HG03565 (cell line): ENCODE measurements around the gene DDB1.

ENCODE experiments used
- ATAC-seq: cut with Tn5 transposase; IDR thresholded peaks from one replicate; pipeline ENCODE4 v1.9.1; 2021; ENCODE audit warnings: mild to moderate bottlenecking, moderate library complexity; ENCODE audit not compliant: unreplicated experiment

Gene DDB1

DNA sequence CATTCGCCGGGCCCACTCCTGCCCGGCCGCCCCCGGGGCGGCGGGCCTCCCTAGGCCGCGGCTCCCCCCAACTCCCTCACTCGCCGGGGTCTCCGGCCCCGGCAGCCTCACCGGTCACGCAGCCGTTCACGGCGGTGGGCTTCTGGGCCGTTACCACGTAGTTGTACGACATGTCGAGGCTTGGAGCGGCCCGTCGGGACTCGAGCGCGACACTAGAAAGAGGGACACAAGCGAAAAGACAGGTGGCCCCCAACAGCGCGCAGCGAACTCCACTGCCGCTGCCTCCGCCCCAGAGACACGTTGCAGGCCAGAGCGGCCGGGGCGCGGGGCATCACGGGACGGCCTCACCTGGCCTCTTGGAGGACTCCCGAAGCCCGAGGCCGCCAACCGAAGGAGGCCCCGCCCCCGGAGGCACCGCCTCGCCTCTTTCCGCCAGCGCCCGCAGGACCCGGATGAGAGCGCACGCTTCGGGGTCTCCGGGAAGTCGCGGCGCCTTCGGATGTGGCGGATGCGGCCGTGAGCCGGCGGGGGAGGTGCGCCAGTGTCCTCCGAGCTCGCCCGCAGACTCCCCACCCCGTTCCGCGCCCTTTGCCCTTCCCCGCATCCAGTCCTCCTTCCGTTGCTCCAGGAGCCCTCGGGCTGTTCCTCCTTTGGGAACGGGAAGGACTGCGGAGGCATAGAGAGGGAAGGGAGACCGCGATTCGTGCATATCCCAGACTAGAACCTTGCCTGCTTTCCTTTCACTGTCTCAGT lies at the start of gene DDB1, which contains the start of gene TKFC:
DDB1 (minus strand) TSS at position 309 of the 753 bp plus-strand sequence; CDS start at position 172, 137 bp downstream.
TKFC (plus strand) TSS at position 432 of the 753 bp plus-strand sequence. CDS start 1,501 bp downstream, outside the sequence.
- ATAC-seq, result peak; percentile 86

DNA sequence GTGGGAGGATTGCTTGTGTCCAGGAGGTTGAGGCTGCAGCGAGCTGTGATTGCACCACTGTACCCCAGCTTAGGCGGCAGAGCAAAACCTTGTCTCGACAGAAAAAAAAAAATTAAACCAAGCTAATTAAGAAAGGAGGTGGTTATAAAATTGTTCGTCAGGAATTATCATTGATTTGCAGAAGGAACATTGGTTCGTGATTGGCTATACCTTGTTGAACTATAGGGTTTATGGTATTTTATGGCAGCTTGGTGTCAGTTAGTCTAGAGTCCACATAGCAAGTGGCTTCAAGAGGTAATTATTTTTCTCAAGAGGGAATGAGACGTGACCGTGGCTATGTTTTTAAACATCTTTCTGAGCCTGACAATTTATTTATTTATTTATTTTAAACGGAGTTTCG lies 48.0 kb upstream of the DDB1 start:
- ATAC-seq, result no peak

DNA sequence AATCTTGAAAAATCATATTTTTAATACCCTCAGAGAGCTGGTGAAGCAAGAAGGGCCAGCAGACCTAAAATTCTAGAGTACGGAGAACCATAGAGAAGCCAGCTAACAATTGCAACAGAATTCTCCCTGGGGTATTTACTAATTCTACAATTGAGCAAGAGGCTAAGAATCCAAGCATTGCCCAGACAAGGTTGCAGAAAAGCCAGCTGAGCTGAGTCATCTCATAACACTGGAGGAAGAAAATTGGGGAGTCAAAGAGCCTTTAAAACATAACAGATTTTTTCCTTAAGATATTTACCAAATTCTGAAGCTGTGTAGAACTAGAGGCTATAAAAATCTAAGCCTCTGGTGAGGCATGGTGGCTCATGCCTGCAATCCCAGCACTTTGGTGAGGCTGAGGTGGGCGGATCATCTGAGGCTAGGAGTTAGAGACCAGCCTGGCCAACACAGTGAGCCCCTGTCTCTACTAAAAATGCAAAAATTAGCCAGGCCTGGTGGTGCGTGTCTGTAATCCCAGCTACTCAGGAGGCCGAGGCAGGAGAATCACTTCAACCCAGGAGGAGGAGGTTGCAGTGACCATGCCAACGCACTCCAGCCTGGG lies 45.9 kb upstream of the DDB1 start:
- no peak for ATAC-seq

DNA sequence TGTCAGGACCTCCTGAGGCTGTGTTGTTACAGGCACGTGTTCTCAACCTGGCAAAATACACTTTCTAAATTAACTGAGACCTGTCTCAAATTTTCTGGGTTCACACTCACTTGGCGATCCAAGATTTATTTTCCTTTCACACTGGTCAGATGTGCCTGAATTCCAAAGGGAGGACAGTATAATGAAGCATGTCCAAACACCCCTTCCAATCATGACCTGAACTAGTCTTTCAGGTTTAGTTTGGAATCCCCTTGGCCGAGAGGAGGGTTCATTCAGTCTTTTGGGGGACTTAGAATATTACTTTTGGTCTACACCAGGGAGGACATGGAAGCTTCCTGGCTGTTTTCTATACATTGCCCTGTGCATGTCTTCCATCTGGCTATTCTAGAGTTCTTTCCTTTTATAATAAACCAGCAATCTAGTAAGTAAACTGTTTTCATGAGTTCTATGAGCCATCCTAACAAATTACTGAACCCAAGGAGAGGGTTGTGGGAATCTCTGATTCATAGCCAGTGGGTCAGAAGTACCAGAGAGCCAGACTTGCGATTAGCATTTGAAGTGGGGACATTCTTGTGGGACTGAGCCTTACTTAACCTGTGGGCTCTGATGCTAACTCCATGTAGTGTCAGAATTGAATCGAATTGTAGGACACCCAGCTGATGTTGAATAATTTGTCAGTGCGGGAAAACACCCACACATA lies 44.7 kb upstream of the DDB1 start:
- no peak for ATAC-seq

DNA sequence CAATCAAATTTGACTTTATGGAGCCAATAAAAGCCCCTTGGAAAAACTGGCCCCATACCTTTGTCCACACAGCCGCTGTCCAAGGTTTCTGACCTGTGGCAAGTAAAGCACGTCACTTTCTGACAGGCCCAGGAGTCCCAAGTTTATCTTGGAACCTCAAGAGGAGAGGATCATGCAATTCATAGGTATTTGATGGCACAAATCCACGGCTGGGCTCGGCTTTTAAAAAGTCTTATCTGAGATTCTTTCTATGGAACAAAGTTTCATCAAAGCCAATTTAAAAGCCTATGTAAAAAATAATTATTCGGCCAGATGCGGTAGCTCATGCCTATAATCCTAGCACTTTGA lies 42.8 kb upstream of the DDB1 start:
- no peak for ATAC-seq

DNA sequence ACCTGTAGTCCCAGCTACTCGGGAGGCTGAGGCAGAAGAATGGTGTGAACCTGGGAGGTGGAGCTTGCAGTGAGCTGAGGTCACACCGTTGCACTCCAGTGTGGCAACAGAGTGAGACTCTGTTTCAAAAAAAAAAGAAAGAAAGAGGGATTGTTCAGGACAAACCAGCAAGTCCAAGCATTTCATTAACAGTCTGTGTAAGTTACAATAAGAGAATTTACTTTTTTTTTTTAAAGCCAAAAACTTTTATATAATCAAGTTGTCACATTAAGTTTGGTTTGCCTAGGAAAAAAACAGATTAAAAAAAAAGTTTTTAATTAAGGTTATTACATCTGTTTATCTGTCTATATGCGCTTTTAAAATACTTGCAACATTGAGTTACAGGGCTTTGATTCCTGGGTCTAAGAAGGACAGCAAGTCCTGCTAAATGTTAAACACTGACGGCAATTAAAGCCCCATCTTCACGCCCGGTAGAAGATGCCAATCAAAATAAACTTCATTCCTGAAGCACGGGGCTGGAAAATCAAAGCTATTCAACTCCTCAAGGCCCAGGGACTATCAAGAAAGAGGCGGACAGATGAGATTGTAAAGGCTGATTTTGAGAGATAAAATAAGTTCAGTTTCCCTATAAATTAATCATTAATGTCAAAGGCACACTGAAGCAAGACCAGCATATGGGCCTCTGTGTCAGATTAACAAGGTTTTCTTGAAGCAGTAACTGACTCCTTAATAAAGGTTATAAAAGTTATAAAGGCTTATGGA lies 39.9 kb upstream of the DDB1 start:
- no peak for ATAC-seq

DNA sequence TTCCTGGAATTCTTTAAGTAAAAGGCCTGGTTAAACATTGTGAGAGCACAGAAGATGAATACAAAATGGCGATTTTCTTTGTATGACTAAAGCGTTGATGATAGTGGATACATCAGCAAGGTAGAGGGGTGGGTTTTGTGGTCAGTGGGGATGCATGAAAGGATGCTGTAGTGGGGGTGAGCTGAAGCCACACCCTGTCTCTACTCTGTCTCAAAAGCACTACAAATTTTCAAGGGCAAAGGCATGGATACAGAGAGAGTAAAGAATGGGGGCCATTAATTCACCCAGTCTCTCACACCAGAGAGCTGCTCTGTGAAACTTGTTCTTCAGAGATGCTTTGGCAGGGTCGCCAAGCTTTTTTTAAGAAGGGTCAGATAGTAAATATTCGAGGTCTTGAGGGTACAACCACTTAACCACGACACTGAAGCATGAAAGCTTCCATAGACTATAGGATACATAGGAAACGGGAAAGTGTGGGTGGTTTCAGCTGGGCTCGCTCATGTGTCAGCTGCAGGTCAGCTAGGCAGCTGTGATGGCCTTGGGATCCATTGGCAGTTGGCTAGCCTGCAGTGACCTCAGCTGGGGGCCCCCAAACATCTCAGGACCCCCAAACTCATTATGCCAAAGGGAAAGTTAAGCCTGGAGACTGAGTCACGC lies 37.6 kb upstream of the DDB1 start:
- ATAC-seq, result no peak

DNA sequence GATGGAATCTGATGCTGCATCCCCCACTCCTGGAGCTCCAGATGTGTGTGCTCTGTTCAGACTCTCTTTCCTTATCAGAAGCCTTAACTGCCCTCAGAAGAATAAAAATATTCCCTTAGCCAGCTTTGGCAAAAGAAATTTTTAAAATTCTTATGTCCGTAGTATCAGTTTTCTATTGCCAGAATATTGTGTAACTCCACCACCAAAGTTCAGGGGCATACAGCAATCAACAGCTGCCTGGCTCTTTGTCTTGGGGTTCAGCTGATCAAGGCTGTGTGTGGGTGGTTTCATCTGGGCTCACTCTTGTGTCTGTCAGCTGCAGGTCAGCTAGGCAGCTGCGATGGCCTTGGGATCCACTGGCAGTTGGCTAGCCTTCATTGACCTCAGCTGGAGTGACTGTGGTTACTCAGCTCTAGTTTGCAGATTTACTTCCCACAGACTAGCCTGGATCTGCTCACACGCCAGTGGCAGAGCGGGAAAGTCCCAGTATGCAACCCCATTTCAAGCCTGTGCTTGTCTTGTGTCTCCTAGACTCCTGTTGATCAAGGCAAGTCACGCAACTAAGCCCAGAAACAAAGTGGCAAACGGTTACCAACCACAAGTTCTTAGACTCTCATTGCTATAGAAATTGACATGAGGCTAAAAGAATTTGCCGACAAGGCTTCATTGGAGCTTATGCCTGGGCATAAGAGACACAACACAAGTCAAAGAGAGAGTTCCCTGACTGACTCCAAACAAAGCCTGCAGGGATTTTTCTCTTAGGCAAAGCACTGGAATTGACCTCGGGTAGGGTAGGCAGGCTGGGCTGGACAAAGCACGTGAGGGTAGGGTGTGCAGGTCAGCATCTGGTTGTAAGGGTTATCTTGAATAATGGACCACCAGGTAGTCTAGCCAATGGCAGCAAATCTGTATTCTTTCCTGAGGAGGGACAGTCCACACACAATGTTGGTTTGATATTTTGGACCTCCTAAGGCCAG lies 36.8 kb upstream of the DDB1 start:
- ATAC-seq, result peak; percentile 49

DNA sequence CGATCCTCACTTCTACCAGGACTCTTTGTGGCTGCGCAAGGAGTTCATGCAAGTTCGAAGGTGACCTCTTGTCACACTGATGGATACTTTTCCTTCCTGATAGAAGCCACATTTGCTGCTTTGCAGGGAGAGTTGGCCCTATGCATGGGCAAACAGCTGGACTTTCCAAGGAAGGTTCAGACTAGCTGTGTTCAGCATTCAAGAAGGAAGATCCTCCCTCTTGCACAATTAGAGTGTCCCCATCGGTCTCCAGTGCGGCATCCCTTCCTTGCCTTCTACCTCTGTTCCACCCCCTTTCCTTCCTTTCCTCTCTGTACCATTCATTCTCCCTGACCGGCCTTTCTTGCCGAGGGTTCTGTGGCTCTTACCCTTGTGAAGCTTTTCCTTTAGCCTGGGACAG lies 35.7 kb upstream of the DDB1 start:
- ATAC-seq, result no peak

DNA sequence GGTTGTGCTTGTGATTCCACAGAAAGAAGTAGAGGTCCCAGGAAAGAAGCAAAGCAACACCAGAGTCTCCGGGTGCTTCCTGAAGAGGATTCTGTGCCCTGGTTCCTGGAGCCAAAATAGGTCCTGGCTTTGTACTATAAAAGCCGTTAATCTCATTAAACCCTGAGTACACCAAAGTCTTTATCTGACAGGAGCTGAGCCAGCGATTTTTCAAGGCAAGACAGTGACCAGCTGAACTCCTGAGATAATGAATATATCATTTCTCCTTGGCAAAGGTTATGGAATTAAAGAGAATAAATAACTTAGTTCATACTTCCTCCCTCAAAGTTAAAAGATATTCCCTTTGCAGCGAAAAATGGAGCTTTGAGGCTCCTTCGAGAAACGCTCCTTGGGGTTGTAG lies 34.5 kb upstream of the DDB1 start:
- ATAC-seq, result no peak

DNA sequence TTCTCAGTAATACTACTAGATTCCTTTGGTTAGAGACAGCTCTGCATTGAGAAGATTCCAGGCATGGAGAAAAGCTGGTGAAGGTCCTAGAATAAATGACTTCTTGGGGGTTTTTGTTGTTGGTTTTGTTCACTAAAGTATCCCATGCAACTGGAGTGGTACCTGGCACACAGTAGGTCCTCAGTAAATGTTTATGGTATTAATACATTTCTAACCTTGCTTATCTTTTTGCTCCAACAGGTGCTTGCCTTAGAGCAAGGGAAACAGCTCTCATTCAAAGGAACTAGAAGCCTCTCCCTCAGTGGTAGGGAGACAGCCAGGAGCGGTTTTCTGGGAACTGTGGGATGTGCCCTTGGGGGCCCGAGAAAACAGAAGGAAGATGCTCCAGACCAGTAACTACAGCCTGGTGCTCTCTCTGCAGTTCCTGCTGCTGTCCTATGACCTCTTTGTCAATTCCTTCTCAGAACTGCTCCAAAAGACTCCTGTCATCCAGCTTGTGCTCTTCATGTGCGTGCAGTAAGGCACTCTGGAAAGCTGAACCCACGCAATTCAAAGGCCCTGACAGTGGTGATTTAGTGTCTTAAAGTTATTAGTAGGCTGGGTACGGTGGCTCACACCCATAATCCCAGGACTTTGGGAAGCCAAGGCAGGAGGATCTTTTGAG lies 31.2 kb upstream of the DDB1 start:
- ATAC-seq, result no peak

DNA sequence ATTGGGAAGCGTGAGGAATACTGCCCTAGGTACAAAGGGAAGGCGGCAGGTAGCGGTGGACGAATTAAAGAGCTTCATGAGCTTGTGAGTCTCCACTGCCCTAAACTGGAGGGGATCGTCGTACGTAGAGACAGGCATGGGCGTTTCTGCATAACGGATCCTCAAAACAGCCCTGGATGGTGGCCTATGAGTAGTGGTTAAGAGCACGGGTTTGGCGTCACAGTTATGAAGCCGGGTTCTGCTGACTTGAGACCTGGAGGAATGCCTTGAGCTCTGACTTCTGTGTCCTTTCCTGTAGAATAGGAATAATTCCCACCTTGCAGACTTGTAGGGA lies 29.6 kb upstream of the DDB1 start:
- no peak for ATAC-seq

DNA sequence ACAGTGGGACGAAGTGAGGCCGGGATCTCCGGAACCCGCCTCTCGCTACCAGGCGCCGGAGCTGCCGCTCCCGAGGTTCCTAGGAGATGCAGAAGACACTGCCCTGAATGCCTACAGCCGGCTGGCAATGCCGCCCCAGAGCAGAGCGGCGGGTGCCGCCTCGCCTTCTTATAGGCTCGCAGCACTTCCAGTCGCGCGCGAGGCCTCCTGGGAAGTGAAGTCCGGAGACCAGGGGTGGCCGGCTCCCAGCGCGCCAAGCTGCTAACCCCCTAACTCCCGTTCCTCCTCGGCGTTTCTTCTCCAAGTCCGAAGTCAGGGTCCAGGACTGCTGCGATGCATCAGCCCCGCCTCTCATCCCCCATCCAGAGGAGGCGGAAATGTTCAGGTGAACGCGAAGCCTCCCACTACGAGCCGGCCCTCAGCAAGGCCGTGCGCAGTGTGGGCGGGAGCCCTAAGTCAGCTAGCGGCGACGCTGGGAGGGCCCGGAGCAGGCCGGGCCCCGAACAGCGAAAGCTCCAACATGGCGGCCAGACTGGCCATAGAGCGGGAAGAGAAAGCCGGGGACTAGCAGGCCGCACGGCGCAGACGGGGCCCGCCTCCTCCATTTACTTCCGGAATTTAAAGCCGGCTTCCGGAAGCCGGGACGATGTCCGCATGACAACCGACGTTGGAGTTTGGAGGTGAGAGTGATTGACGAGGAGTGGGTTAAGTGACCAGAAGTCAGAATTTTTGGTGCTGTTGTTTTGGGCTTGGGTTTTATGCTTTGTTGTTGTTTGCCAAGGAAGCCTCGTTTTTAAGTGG lies 29.0 kb upstream of the DDB1 start, which contains the start of the genes CYB561A3 and TMEM138:
CYB561A3 (minus strand) TSS at position 142 of the 801 bp plus-strand sequence. CDS start 5,169 bp downstream, outside the sequence.
TMEM138 (plus strand) TSS at position 634 of the 801 bp plus-strand sequence. CDS start 2,017 bp downstream, outside the sequence.
- peak; percentile 77 for ATAC-seq

DNA sequence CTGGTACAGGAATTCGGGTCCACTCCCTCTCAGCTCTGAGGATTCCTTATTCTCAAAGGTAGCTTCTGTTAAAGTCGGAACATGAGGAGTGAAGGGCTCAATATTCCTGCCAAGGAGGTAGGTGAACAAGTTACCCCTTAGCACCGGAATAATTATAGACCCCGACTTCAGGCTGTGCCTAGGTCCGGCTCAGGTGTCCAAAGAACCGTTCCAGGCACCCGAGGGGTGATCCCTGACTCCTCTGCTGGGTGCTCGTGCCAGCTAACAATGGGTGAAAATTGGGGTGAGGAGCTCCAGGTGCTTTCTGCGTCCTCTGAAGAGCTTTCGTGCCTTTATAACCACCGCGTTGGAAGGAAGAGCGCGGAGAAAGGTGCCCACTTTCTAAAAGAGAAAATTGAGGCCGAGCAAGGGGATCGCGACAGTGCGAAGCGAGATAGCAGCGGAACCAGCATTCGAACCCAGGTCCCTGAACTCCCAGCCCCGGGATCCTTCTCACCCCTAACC lies 28.4 kb upstream of the DDB1 start:
- ATAC-seq, result no peak

DNA sequence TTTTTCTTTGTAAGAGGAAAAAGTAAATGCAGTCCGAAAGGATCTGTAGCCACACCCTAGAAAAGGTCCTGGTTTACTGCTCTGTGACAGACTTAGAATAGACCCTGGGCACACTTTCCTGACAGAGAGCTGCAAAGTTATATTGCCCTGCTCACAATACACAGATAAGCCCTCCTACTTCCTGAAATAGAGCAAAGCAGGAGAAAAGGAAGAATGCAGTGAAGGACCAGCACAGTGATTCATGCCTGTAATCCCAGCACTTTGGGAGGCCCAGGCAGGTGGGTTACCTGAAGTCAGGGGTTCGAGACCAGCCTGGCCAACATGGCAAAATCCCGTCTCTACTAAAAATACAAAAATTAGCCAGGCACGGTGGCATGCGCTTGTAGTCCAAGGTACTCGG lies 26.6 kb upstream of the DDB1 start:
- ATAC-seq, result no peak

DNA sequence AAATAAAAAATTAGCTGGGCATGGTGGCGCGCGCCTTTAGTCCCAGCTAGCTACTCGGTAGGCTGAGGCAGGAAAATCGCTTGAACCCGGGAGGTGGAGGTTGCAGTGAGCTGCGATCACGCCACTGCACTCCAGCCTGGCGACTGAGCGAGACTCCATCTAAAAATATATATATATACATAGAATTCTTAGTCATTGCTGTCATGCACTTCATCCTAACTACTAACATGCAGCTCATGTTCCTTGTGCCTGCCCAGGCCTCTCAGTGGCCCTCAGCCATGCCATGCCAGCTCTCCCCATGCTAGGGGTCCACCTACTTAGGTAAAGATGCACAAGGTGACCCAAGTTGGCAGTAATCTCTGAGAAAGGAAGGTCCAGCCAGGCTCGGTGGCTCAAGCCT lies 25.7 kb upstream of the DDB1 start:
- no peak for ATAC-seq

DNA sequence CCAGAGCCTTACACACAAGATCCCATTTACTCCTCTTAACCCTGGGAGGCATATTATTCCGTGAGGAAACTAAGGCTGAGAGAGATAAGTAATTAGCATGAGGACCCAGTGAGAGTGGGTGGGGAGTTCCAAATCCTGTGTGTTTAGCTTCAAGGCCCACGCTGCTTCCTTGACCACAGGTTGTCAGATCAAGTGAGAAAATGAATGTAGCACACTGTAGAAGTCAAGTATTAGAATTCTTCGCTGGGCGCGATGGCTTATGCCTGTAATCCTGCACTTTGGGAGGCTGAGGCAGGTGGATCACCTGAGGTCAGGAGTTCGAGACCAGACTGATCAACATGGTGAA lies 25.0 kb upstream of the DDB1 start:
- ATAC-seq, result no peak
